Dendritic cell treated with granulocyte-macrophage colony-stimulating factor and Interleukin-4, amounts not matched to agents 40 ng/mL and 50 ng/mL, for 4 days (primary cell): ENCODE measurements around the gene CDHR3.

Source experiments
- H3K27ac Mint-ChIP-seq: one replicate; pipeline ENCODE4 v1.8.0; 2022; ENCODE audit warnings: mild to moderate bottlenecking, mixed read lengths
- H3K27me3 Mint-ChIP-seq: one replicate; pipeline ENCODE4 v1.8.0; 2022; ENCODE audit warnings: mild to moderate bottlenecking, mixed read lengths
- H3K36me3 Mint-ChIP-seq: one replicate; pipeline ENCODE4 v1.8.0; 2022; ENCODE audit warnings: low read depth, mixed read lengths
- H3K4me1 Mint-ChIP-seq: one replicate; pipeline ENCODE4 v1.8.0; 2022; ENCODE audit warnings: low read depth, mixed read lengths
- H3K4me3 Mint-ChIP-seq: one replicate; pipeline ENCODE4 v1.8.0; 2022; ENCODE audit warnings: mild to moderate bottlenecking, moderate library complexity, mixed read lengths
- H3K9me3 Mint-ChIP-seq: one replicate; pipeline ENCODE4 v1.8.0; 2022; ENCODE audit warnings: mixed read lengths
- intact Hi-C: fragments of 100-400 bp; cut with micrococcal nuclease; formaldehyde crosslinking; loops from one replicate; pipeline ENCODE4 v1.15.0; 2022

CDHR3 gene

GRCh38 chr7:106059556-106059955 lies 96.5 kb downstream of the CDHR3 start:
- peaks cover 47% of the 10 kb centered on the region for H3K4me1 Mint-ChIP-seq
- H3K36me3 Mint-ChIP-seq, result no peaks in the 10 kb centered on the region
- no peak overlapping the region for H3K27ac Mint-ChIP-seq
- no peak overlapping the region for H3K4me3 Mint-ChIP-seq
- no peaks in the 10 kb centered on the region for H3K9me3 Mint-ChIP-seq
- intact Hi-C loops, result no loop called here
- H3K27me3 Mint-ChIP-seq, result peaks cover 29% of the 10 kb centered on the region

DNA sequence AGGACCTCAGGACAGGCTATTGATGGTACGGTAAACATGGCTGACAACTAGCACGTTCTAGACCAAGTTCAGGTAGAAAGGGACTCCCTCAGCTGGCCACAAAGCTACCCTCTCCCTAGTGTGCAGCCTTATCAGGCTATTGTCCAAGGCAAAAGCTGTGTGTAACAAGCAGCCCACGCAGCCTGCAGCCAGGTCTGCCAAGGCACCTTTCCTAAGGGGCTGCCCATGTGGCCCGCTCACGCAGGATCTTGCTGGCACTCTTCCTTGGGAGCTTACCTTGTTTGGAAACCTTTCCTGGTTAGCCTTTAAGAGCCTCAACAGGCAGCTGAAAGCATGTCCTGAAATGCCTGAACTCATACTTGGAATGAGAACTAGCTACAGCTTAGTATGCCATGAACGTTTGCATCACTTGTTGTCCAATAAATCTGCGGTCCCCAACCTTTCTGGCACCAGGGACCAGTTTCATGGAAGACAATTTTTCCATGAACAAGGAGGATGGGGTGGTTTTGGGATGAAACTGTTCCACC lies 97.4 kb downstream of the CDHR3 start:
- intact Hi-C loops, result loop anchor here (10.0 kb wide), 1 partner anchor 54 kb away; the partner anchor contains the start of gene SYPL1
- Mint-ChIP-seq H3K27me3 (peaks cover 23% of the 10 kb centered on the region), H3K36me3 (no peaks in the 10 kb centered on the region), H3K27ac (no peak overlapping the region), H3K4me1 (peaks cover 49% of the 10 kb centered on the region), H3K9me3 (no peaks in the 10 kb centered on the region), H3K4me3 (no peak overlapping the region)

DNA sequence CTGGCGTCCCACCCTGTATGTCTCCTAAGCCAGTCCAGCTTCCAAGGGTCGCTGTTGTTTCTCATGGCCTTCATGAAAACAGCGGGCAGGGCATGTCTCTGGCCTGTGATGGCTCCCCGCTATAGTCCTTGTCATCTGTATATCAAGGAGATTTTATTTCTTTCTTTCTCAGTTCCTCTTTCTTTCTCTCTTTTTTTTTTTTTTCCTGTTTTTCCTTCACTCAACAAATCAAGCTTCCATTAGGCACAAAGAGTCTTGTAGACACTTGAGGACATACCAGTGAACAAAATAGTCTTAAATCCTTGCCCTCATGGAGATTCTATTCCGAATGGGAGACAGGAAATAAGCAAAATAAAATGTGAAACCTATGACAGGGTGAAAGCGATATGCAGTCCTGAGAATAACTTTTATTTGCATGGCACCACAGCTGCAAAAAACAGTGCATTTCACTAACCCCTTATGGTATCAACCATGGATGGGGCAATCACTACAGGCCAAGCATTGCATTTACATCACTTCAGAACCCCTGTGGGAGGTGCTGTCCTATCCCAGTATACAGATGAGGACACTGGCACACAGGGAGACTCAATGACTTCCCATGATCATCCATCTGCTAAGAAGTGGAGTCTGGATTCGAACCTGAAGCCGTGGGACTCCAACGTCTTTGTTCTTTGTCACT lies 98.4 kb downstream of the CDHR3 start:
- intact Hi-C loops, result loop anchor here (10.0 kb wide), 1 partner anchor 53 kb away; the partner anchor contains the start of gene SYPL1
- no peak overlapping the region for H3K4me3 Mint-ChIP-seq
- H3K27me3 Mint-ChIP-seq, result peaks cover 21% of the 10 kb centered on the region
- H3K9me3 Mint-ChIP-seq, result no peaks in the 10 kb centered on the region
- peaks cover 50% of the 10 kb centered on the region for H3K4me1 Mint-ChIP-seq
- H3K27ac Mint-ChIP-seq, result peak overlapping the region; percentile 15
- no peaks in the 10 kb centered on the region for H3K36me3 Mint-ChIP-seq

DNA sequence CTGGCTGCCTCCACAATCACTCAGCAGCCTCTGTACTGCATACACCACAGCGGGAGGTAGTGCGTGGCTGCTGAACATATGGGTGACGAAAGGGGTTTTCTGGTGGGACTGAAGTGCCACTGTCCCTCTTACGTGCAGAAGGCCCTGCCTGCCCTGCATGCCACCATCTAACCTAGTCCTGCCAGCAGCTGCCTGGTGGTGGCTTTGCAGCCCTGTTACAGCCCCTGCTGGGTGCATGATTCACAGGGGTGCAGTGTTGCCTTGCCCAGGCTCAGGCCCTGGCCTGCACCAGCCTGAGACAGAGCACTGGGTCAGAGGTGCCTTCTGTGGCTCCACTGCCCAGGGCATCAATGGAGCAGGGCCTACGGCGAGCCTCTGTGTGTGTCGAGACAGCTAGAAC lies 98.9 kb downstream of the CDHR3 start:
- Mint-ChIP-seq H3K27me3 (peaks cover 21% of the 10 kb centered on the region), H3K27ac (no peak overlapping the region), H3K4me3 (no peak overlapping the region), H3K36me3 (no peaks in the 10 kb centered on the region), H3K9me3 (no peaks in the 10 kb centered on the region), H3K4me1 (peaks cover 50% of the 10 kb centered on the region)
- intact Hi-C loops, result loop anchor here (10.0 kb wide), 1 partner anchor 53 kb away; the partner anchor contains the start of gene SYPL1

GRCh38 chr7:106062521-106062931 lies 99.5 kb downstream of the CDHR3 start:
- Mint-ChIP-seq H3K27ac (no peak overlapping the region), H3K36me3 (no peaks in the 10 kb centered on the region), H3K9me3 (no peaks in the 10 kb centered on the region), H3K27me3 (peaks cover 18% of the 10 kb centered on the region), H3K4me3 (no peak overlapping the region), H3K4me1 (peaks cover 50% of the 10 kb centered on the region)
- intact Hi-C loops, result loop anchor here (10.0 kb wide), 1 partner anchor 52 kb away; the partner anchor contains the start of gene SYPL1

- peaks cover 45% of the 10 kb centered on the region for H3K4me1 Mint-ChIP-seq
- H3K36me3 Mint-ChIP-seq, result no peaks in the 10 kb centered on the region
- no peak overlapping the region for H3K27ac Mint-ChIP-seq
- H3K9me3 Mint-ChIP-seq, result no peaks in the 10 kb centered on the region
- intact Hi-C loops, result loop anchor here (10.0 kb wide), 1 partner anchor 52 kb away; the partner anchor contains the start of gene SYPL1
- H3K4me3 Mint-ChIP-seq, result no peak overlapping the region
- peaks cover 15% of the 10 kb centered on the region for H3K27me3 Mint-ChIP-seq
Observed at GRCh38 chr7:106063024-106063423, 100.0 kb downstream of the CDHR3 start.

DNA sequence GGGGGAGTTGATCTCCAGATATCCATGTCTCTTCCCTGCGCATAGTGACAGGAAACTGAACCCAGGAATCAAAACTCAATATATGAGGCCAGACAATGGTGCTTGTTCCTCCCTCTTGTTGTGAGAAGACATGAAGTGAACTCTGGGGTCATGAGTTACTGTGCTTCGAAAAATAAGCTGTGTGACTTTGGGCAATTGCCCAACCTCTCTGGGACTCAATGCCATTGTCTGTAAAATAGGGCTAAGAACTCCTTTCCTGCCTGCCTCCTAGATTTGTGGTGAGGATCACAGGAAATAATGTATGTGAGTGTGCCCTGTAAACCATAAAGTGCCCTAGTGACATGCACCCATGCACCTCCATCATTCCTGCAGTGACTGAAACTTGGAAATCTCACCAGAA lies 100.6 kb downstream of the CDHR3 start:
- Mint-ChIP-seq H3K9me3 (no peaks in the 10 kb centered on the region), H3K27me3 (peaks cover 15% of the 10 kb centered on the region), H3K27ac (no peak overlapping the region), H3K4me3 (no peak overlapping the region), H3K4me1 (peaks cover 44% of the 10 kb centered on the region), H3K36me3 (no peaks in the 10 kb centered on the region)
- intact Hi-C loops, result loop anchor here (10.0 kb wide), 1 partner anchor 51 kb away; the partner anchor contains the start of gene SYPL1

GRCh38 chr7:106064316-106064715 lies 101.3 kb downstream of the CDHR3 start:
- no peak overlapping the region for H3K4me3 Mint-ChIP-seq
- no peaks in the 10 kb centered on the region for H3K9me3 Mint-ChIP-seq

GRCh38 chr7:106064771-106065574 lies 101.9 kb downstream of the CDHR3 start:
- Mint-ChIP-seq H3K9me3 (no peaks in the 10 kb centered on the region), H3K4me1 (peaks cover 33% of the 10 kb centered on the region), H3K27me3 (peaks cover 15% of the 10 kb centered on the region), H3K27ac (peak overlapping the region; percentile 20), H3K4me3 (no peak overlapping the region), H3K36me3 (no peaks in the 10 kb centered on the region)
- intact Hi-C loops, result loop anchor here (10.0 kb wide), 1 partner anchor 50 kb away; the partner anchor contains the start of gene SYPL1

More at GRCh38 chr7:106064316-106064715, 101.3 kb downstream of the CDHR3 start:
- Mint-ChIP-seq H3K36me3 (no peaks in the 10 kb centered on the region), H3K4me1 (peaks cover 39% of the 10 kb centered on the region), H3K27ac (no peak overlapping the region), H3K27me3 (peaks cover 15% of the 10 kb centered on the region)
- intact Hi-C loops, result loop anchor here (10.0 kb wide), 1 partner anchor 50 kb away; the partner anchor contains the start of gene SYPL1

GRCh38 chr7:106065575-106066500 lies 102.8 kb downstream of the CDHR3 start:
- H3K4me3 Mint-ChIP-seq, result no peak overlapping the region
- peak overlapping the region; percentile 20 for H3K27ac Mint-ChIP-seq
- no peaks in the 10 kb centered on the region for H3K9me3 Mint-ChIP-seq
- no peaks in the 10 kb centered on the region for H3K36me3 Mint-ChIP-seq
- intact Hi-C loops, result loop anchor here (10.0 kb wide), 1 partner anchor 49 kb away; the partner anchor contains the start of gene SYPL1
- peaks cover 15% of the 10 kb centered on the region for H3K27me3 Mint-ChIP-seq
- H3K4me1 Mint-ChIP-seq, result peaks cover 37% of the 10 kb centered on the region

GRCh38 chr7:106067678-106068077 lies 104.6 kb downstream of the CDHR3 start:
- Mint-ChIP-seq H3K9me3 (no peaks in the 10 kb centered on the region), H3K4me1 (peaks cover 34% of the 10 kb centered on the region), H3K27me3 (peaks cover 9% of the 10 kb centered on the region), H3K36me3 (no peaks in the 10 kb centered on the region), H3K27ac (no peak overlapping the region), H3K4me3 (no peak overlapping the region)
- intact Hi-C loops, result loop anchor here (10.0 kb wide), 1 partner anchor 47 kb away; the partner anchor contains the start of gene SYPL1

DNA sequence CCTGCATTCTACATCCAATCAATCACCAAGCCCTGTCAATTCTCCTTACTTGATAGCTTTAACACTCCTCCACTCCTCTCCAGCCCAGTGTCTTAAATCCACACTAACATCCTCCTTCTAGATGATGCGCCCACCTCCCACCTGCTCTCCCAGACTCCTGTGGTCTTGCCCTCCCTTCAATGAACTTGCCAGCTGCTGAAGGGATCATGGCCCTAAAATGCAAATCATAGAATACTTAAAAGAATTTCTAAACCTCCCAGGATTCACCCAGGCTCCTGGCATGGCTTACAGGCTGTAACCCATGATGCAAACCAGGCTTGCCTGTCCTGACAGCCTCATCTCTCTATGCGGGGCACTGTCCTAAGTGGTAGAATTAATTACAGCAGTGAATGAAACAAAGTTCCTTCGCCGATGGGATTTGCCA lies 105.5 kb downstream of the CDHR3 start:
- peaks cover 9% of the 10 kb centered on the region for H3K27me3 Mint-ChIP-seq
- H3K4me3 Mint-ChIP-seq, result no peak overlapping the region
- intact Hi-C loops, result loop anchor here (10.0 kb wide), 1 partner anchor 46 kb away; the partner anchor contains the start of gene SYPL1
- peaks cover 27% of the 10 kb centered on the region for H3K4me1 Mint-ChIP-seq
- H3K9me3 Mint-ChIP-seq, result no peaks in the 10 kb centered on the region
- H3K27ac Mint-ChIP-seq, result no peak overlapping the region
- H3K36me3 Mint-ChIP-seq, result no peaks in the 10 kb centered on the region

- peaks cover 30% of the 10 kb centered on the region for H3K4me1 Mint-ChIP-seq
Observed at GRCh38 chr7:106068986-106069385, 105.9 kb downstream of the CDHR3 start.

More at GRCh38 chr7:106068986-106069385, 105.9 kb downstream of the CDHR3 start:
- Mint-ChIP-seq H3K27ac (no peak overlapping the region), H3K9me3 (no peaks in the 10 kb centered on the region), H3K36me3 (no peaks in the 10 kb centered on the region), H3K4me3 (no peak overlapping the region), H3K27me3 (peaks cover 11% of the 10 kb centered on the region)
- intact Hi-C loops, result loop anchor here (10.0 kb wide), 1 partner anchor 46 kb away; the partner anchor contains the start of gene SYPL1
